Adipose tissue (tissue), 3 donors: ENCODE results near the gene SMURF1. TPM values are rescaled to one million over a fixed set of nuclear protein-coding genes. Genes with fewer than 3 reads are reported as not detected.

Experiments
- H3K27ac ChIP-seq: one replicate; pipeline ENCODE4 v1.5.1; 2013; ENCODE audit warnings: low read depth, low read length
- WGBS, 3 donors: extraction: QIAGEN DNeasy Blood & Tissue Kit; methylation state at CpG; one replicate each; pipeline ENCODE4 v1.1.7; 2013; 5-methylcytosine and 5-hydroxymethylcytosine counted together
- polyA plus RNA-seq, 3 donors: library from polyadenylated mRNA; stranded (reverse); fragments of 200-250 nt; gene quantifications; one replicate each; pipeline ENCODE4 v1.2.3, GENCODE V29; 2013
- donor health status: healthy with polysubstance abuse.
- donor health status: Bipolar disorder and iron deficiency.
- donor health status: healthy.

The SMURF1 gene
- polyA plus RNA-seq, 3 donors: 9.7 to 13.9 (median 10.3) TPM

GRCh38 chr7:99027241-99027640, 116.7 kb downstream of the SMURF1 start:
- WGBS, 3 donors: 50 to 71% (median 51%) methylated on average over 3 of the region's 3 CpGs
- H3K27ac ChIP-seq: no peak overlapping the region

GRCh38 chr7:99024066-99024465, 119.8 kb downstream of the SMURF1 start:
- H3K27ac ChIP-seq: no peak overlapping the region

DNA sequence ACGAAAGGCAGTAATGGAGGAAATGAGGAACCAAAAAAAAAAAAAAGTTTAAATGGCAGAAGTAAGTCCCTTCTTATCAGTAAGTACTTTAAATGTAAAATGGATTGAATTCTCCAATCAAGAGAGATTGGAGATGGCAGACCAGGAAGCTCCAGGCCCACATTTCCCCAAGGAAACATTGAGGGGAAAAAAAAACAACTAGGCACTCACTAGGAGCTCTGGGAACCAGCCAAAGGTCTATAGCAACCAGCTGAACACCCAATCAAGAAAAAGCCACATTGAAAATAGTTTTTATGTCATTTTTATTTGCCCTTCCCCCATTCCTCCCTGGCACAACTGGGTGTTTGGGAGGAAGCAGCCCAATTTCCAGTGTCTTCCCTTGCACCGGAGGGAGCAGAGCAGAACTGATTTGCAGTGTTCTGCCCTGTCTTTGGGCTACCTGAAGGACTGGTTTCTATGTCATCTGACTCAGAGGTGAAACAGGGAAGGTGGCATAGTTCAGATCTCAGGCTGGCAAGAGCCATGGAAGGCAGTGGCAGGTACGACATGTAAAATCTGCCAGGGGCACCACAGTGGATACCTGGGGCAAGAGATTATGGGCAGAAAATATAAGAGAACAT, 121.9 kb downstream of the SMURF1 start:
- WGBS, 3 donors: 56 to 81% (median 65%) methylated on average over 3 of the region's 3 CpGs
- H3K27ac ChIP-seq: no peak overlapping the region

DNA sequence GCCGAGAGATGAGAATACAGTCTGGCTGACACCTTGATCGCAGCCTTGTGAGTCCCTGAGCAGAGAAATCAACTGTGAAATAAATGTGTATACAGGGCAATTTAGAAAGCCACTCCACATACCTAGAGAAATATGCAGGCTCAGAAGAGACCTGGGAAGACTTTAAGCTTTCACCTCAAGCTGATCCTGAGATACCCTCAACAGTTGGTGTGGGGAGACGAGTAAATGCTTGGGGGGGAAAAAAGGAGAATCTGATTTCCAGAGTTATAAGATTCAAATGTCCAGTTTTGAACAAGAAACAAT, 123.5 kb downstream of the SMURF1 start:
- 93 to 97% (median 93%) methylated on average over 3 of the region's 3 CpGs for whole genome bisulfite sequencing, 3 donors

GRCh38 chr7:99019523-99020412, 124.1 kb downstream of the SMURF1 start:
- H3K27ac ChIP-seq: no peak overlapping the region
- 90 to 96% (median 94%) methylated on average over 12 of the region's 12 CpGs for WGBS, 3 donors

More for the DNA sequence above, 123.5 kb downstream of the SMURF1 start:
- no peak overlapping the region for H3K27ac ChIP-seq

DNA sequence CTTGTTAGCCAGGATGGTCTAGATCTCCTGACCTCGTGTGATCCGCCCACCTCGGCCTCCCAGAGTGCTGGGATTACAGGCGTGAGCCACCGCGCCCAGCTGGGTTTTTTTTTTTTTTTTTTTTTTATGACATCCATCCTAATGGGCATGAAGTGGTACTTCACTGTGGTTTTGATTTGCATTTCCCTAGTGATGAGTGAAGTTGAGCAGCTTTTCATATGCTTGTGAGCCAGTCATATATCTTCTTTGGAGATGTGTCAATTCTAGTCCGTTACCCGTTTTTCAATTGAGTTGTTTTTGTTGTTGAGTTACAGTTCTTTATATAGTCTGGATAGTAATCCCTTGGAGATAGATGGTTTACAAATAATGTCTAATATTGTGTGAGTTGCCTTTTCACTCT, 127.7 kb downstream of the SMURF1 start:
- H3K27ac ChIP-seq: no peak overlapping the region
- 97 to 99% (median 98%) methylated on average over 8 of the region's 8 CpGs for WGBS, 3 donors

GRCh38 chr7:99014113-99014985, 129.6 kb downstream of the SMURF1 start:
- no peak overlapping the region for H3K27ac ChIP-seq
- WGBS, 3 donors: 95 to 97% (median 96%) methylated on average over 18 of the region's 18 CpGs

DNA sequence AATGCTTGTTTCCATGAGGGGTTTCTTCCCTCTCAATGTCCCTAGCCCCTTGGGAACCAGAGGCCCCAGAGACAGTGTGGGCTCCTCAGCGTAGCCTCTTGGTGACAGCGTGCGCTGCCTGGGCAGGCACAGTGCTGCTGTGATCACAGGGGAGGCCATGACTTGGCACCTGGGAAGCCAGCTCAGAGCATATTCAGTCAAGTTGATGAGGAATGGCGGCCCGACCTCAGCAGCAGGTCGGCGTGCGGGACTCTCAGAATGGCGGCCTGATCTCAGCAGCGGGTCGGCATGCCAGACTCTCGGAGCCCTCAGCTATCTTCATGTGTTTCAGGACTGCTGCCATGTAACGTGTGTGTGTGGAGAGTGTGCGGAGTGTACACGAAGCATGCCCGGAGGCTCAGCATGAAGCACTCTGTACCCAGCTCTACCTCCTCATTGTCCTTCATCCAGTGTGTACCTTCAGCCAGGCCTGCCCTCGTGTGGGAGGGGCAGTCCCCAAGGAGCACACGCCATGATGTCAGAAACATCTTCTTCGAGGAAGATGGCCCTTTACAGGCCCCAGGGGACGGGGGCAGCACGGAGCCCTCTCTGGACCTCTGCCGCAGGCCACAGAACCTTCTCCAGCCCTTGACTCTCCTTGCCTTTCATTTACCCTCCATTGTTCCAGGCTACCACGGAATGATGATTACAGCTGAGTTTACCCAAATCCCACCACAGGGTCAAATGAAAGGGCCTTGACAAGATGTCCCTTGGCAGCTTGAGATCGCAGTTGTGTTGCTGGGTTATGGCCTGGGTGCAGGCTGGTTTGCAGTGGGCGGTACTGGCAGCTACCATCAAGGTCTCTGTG, 130.4 kb downstream of the SMURF1 start:
- WGBS, 3 donors: 94 to 96% (median 95%) methylated on average over 25 of the region's 25 CpGs
- no peak overlapping the region for H3K27ac ChIP-seq

GRCh38 chr7:99012722-99013121, 131.2 kb downstream of the SMURF1 start:
- H3K27ac ChIP-seq: no peak overlapping the region
- WGBS, 3 donors: 95 to 98% (median 97%) methylated on average over 13 of the region's 13 CpGs

DNA sequence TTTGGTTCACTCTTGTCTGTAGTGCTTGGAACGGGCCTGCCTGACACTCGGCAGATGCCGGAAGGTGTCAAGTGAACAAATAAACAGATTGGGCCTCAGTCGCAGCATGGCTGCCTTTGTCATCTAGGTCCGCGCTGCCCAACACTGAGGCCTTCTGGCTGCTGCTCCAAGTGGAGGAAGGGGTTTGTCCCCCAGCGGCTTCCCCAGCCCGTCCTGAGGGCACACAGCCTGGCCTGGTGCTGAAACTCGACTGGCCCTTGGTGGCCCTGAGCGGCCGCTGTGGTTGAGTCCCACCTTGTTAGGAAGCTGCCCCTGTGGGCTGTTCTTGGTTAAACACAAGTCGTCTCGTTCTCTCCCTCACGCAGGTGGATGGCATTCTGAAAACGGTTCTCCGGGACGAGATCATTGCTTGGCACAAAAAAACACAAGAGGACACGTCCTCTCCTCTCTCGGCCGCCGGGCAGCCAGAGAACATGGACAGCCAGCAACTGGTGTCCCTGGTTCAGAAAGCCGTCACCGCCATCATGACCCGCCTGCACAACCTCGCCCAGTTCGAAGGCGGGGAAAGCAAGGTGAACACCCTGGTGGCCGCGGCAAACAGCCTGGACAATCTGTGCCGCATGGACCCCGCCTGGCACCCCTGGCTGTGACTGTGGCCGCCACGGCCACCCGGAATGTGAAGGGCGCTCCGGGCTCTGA, 132.1 kb downstream of the SMURF1 start:
- WGBS, 3 donors: 96 to 97% (median 97%) methylated on average over 33 to 36 of the region's 36 CpGs
- H3K27ac ChIP-seq: no peak overlapping the region

DNA sequence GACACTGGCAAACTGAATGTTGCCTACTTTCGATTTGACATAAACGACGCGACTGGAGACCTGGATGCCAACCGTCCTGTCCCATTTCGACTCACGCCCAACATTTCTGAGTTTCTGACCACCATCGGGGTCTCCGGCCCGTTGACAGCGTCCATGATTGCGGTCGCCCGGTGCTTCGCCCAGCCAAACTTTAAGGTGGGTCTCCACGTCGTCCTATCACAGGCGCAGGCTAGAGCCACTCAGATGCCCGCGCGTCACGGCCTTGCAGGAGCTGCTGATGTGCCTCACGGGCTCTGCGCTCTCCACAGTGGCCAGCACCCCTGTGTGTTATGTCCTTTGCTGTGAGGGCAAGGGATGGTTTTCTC, 132.6 kb downstream of the SMURF1 start:
- no peak overlapping the region for H3K27ac ChIP-seq
- 97 to 98% (median 98%) methylated on average over 24 of the region's 24 CpGs for WGBS, 3 donors

GRCh38 chr7:99010281-99010680, 133.6 kb downstream of the SMURF1 start:
- 90 to 91% (median 90%) methylated on average over 9 of the region's 9 CpGs for WGBS, 3 donors
- H3K27ac ChIP-seq: no peak overlapping the region

GRCh38 chr7:99008921-99009530, 134.9 kb downstream of the SMURF1 start:
- 92 to 95% (median 93%) methylated on average over 11 of the region's 11 CpGs for WGBS, 3 donors

DNA sequence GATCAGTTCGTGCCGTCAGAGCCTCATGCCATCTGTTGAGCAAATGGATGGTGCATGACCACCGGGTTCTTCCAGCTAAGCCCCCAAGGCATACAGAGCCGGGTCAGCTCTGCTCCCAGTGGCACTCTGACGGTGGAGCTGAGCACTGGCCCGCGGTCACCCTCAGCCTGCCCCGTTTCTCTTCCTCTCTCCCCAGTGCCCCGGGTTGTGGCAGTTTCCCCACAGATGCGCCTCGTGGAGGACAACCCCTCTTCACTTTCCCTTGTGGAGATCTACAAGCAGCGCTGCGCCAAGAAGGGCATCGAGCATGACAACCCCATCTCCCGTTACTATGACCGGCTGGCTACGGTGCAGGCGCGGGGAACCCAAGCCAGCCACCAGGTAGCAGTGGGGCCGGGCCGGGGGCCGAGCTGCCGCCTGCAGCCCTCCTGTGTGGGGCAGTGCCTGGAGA, 135.7 kb downstream of the SMURF1 start:
- no peak overlapping the region for H3K27ac ChIP-seq
- WGBS, 3 donors: 95 to 97% (median 96%) methylated on average over 23 of the region's 23 CpGs

More at GRCh38 chr7:99008921-99009530, 134.9 kb downstream of the SMURF1 start:
- no peak overlapping the region for H3K27ac ChIP-seq

- H3K27ac ChIP-seq: no peak overlapping the region
- WGBS, 3 donors: 95 to 96% (median 96%) methylated on average over 11 of the region's 11 CpGs
Measured at GRCh38 chr7:99006739-99007424, 137.0 kb downstream of the SMURF1 start.

GRCh38 chr7:99005776-99006175, 138.1 kb downstream of the SMURF1 start:
- 76 to 86% (median 84%) methylated on average over 15 of the region's 15 CpGs for WGBS, 3 donors
- H3K27ac ChIP-seq: no peak overlapping the region
